ENCODE measurements around the gene C3.
"Not testable (repeated sequence)": the region's sequence is repeated elsewhere in the genome, so short reads cannot be mapped to it uniquely, and the experiment has no call there.

The C3 gene

GRCh38 chr19:6720369-6721137, at the start of gene C3:
Gene C3, minus strand, starts transcription at chr19:6720650. Its CDS starts 61 bp downstream, at chr19:6720589.
- DNase-seq, result peak; percentile 74

DNA sequence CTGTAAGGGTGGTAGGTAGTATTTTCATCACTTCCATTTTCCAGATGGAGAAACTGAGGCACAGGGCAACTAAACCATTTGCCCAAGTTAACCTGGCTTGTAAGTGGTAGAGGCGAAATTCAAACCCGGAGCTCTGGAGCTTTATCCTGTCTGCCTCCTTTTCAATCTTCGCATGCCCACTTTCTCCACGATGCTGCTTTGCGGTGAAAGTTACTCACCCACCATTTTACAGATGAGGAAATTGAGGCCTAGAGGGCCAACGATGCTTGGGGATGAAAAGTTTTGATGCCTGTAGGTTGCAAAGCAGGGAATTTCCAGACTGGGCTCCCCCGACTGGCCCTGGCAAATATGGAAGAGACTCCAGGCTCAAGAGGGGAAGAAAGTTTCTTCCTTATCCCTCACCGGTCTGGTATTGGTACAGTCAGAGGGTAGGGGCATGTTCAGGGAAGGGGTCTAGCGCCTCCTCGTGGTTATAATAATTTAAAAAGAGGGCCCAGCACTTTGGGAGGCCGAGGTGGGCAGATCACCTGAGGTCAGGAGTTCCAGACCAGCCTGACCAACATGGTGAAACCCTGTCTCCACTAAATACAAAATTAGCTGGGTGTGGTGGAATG, 48.7 kb upstream of the C3 start:
- DNase-seq, result peak; percentile 33

DNA sequence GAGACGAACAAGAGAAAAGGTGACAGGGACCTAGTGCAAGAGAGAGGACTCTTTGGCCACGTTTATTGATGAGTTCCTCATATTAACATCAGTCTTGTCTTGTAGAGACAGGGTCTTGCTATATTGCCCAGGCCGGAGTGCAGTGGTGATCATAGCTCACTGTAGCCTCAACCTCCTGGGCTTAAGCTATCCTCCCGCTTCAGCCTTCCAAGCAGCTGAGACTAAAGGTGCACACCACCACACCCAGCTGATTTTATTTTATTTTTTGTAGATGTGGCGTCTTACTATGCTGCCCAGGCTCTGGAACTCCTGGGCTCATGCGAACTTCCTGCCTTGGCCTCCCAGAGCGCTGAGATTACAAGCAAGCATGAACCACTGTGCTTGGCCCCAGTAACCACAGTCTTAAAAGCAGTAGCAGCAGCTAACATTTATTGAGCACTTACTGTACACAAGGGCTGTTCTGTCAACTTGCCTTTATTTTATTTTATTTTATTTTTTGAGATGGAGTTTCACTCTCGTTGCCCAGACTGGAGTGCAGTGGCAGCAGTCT, 47.9 kb upstream of the C3 start:
- DNase-seq, result no peak

DNA sequence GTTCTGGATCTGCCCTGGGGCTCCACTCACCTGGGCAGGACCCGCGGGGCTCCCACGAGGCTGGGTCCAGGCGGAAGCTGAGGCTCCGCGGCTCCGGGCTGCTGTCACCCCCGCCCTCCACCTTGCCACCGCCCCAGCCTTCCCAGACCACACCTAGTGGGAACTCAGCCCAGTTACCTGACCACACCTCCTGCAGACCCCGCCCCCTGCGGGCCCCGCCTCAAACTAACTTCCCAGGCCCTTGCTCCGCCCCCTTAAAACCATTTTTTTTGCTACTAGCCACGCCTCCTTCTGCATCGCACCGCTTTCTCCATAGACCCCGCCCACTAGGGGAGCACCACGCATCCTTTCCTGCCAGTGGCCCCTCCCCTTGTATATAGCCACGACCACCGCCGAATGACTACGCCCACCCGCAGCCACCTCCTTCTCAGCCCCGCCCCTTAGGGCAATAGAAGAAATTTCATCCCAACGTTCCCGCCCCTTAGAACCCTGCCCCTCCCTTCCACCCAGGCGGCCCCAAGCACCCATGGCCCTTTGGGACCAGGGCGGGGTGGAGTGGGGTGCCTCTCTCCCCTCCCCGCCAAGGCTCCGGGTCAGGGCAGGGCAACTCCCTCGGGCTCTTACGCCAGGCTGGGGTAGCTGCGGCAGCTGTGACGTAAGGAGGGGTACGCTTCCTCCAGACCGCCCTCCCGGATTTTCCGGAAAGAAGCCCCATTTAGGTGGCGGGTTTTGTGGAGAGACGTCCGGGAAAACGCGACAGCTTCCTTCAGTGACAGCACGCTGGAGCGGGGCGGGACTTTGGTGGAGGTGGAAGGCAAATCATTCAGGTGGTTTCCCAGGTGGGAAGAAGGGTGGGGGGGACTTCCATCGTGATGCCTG, 47.1 kb upstream of the C3 start, which contains the start of gene SH2D3A:
SH2D3A (minus strand) TSS at position 79 of the 879 bp plus-strand sequence. CDS start 3,687 bp downstream, outside the sequence.
- peak; percentile 29 for DNase-seq

- DNase-seq, result no peak
Observed at GRCh38 chr19:6767081-6767356, 46.6 kb upstream of the C3 start.

DNA sequence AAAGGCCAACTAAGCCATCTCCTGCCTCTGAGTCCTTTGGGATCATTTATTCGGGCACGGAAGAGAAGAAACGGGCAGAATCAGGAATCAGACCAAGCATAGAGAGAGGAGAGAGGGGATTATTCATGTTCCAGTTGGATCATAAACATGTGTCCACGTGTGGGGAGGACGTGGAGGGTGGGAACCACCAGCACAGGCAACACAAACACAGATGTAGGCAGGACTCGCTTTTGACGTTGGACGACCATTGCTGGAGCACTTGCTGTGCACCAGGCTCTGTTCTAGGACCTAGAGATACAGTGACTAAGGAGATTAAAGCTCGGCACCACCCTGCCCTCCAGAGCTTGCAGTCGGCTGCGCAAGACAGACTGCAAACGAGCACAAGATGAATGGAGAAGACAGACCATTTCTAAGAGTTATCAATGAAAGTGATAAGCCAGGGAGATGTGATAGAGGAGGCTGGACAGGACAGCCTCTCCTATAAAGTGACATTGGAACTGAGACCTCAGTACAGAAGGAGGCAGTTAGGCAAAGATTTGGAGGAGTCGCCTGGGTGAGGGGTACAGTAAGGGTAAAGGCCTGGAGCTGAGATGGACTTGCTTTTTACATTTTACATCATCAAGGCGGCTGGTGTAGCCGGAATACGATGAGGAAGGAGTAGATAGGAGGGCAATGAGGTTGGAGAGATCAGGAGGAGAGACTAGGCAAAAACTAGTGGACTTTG, 46.1 kb upstream of the C3 start:
- no peak for DNase-seq

- DNase-seq, result peak; percentile 34
Observed at GRCh38 chr19:6765738-6766356, 45.4 kb upstream of the C3 start.

DNA sequence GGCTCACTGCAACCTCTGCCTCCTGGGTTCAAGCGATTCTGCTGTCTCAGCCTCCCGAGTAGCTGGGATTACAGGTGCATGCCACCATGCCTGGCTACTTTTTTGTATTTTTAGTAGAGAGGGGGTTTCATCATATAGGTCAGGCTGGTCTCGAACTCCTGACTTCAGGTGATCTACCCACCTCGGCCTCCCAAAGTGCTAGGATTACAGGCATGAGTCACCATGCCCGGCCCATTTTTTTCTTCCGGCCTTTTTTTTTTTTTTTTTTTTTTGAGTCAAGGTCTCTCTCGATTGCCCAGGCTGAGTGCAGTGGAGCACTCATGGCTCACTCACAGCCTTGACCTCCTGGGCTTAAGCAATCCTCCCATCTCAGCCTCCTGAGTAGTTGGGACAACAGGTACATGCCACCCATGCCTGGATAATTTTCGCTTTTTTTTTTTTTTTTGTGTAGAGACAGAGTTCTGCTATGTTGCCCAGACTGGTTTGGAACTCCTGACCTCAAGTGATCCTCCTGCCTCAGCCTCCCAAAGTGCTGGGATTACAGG, 41.9 kb upstream of the C3 start:
- DNase-seq, result not testable (repeated sequence)

- DNase-seq, result no peak
Observed at GRCh38 chr19:6761053-6761676, 40.7 kb upstream of the C3 start.

GRCh38 chr19:6760606-6761005, 40.2 kb upstream of the C3 start:
- no peak for DNase-seq

DNA sequence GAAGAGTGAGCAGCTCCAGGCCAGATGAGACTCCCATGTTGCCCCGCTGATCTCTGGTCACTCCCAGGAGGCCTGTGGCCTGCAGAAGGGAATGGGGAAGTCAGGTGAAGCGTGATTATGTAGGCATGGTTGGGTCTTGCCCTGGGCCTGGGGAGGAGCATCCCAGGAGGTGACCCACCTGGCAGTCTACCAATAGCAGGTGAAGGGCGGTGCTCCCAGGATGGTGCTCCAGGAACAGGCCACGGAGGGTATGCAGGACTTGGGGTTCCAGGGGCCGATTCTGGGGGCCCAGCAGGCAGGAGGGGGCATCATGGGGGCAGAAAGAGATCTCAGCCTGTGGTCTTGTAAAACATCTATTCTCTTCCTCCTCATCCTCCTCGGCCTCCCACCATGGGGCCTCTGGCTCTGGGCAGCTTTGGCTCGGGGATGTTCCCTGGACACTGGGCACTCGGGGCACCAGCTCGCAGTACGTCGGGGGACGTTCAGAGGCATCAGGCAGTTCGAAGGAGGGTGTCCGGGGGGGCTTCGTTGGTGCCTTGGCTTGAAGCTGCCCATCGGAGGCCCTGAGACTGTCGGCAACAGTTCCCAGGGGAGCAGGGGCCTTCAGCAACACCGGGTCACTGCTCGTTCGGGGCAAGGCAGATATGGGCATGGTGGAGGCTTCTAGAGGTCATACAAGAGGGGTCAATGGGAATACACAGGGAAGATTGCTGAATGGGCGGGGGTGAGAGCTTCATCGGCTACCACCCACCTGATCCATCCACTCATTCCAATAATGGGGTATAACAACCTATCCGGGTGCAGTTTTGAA, 34.4 kb upstream of the C3 start:
- no peak for DNase-seq

GRCh38 chr19:6754136-6754535, 33.7 kb upstream of the C3 start:
- DNase-seq, result no peak

- peak; percentile 77 for DNase-seq
Observed at GRCh38 chr19:6753178-6754031, 33.0 kb upstream of the C3 start.

DNA sequence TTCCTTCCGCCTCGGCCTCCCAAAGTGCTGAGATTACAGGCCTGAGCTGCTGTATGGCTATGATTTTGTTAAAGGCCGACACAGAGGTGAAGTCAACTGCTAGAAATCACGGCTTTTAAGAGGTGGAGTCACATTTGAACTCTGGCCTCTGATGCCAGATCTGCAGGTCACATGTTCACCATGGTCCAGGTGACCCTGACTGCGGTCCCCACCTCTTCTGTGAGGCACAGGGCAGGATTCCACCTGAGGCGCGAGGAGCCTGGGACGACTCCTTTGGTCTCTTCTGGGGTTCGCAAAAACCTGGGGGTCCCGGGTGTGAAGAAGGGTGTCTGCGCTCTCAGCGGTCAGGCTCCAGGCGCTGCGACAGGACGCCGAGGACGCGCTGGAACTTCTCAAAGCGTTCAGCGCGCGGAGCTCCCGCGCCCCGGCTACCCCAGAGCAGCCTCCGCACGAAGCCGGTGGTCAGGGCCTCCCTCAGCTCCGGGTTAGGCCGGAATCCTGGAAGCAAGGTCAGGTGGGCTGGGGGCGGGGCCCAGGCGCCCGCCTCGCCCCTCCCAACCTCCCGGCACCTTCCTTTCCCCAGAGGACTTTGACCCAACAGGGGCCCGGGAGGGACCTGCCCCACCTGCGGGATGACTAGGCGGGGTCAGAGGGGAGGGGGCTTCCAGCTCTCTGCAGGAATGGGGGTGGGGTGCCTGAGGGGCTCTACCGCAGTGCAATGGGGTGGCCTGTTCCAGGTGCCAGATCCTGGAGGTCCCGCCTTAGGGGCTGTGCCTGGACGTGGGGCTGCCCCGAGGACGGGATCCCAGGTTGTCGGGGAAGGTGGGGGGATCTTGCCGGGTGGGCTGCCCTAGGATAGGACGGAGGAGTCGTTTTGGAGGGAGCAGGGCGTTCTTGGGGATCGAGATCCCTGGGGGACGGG, 32.1 kb upstream of the C3 start:
- DNase-seq, result no peak

GRCh38 chr19:6751189-6751588, 30.7 kb upstream of the C3 start:
- no peak for DNase-seq

DNA sequence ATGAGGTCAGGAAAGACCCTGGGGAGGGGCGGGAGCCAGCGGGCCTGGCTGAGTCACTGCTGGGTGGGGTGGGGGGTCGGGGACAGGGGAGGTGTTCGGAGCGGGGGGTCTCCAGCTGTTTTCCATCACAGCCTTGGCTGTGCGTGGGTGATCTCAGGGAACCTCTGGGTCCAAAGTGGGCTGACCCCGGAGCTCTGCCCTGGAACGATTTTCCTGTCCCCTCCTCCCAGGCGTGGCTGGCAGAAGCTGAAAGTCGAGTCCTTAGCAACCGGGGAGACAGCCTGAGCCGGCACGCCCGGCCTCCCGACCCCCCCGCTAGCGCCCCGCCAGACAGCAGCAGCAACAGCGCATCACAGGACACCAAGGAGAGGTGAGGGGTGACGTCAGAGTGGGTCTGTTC, 29.6 kb upstream of the C3 start:
- DNase-seq, result no peak

GRCh38 chr19:6748543-6748942, 28.1 kb upstream of the C3 start:
- DNase-seq, result not testable (repeated sequence)

DNA sequence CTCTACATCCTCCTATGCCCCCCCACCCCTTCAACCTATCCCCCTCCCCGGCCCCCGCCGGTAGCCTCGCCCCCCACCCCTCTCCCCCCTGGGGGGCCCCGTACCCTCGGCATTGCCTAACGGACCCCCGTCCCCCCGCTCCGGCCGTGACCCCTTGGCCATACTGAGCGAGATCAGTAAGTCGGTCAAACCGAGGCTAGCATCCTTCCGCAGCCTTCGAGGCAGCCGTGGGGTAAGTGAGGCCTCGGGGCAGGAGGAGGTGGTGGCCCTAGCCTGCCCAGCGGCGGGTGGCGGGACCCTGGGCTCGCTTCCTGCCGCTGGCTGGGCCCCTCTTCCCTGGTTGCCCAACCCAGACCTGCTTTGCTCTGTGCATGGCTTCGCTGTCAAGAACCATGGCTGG, 25.5 kb upstream of the C3 start:
- no peak for DNase-seq
